Measurements from ENCODE around the gene GDF10. TPM values are rescaled to one million over a fixed set of nuclear protein-coding genes. Genes with fewer than 3 reads are reported as not detected.

GDF10 gene
- total RNA-seq, 1 donor from 2014 or later = 6.5 TPM

Other genes with a start within 250 kb of the GDF10 start
- gene GDF2, start 22.3 kb downstream of the GDF10 start, total RNA-seq = not detected
- not detected for gene RBP3, start 48.2 kb downstream of the GDF10 start, total RNA-seq
- gene ZNF488, start 84.1 kb downstream of the GDF10 start, total RNA-seq = 0.41 TPM
- gene ANXA8, start 183.9 kb downstream of the GDF10 start, total RNA-seq = not detected
- not detected for gene FAM25G, start 191.5 kb downstream of the GDF10 start, total RNA-seq
- gene AGAP9, start 223.4 kb downstream of the GDF10 start, total RNA-seq = 1.2 TPM